Astrocyte (in vitro differentiated cells and primary cell): ENCODE results near the gene ATXN10. TPM values are rescaled to one million over a fixed set of nuclear protein-coding genes. Genes with fewer than 3 reads are reported as not detected.

Source experiments
- DNase-seq: peaks from one replicate; pipeline ENCODE4 v3.0.0-alpha.2; 2010; ENCODE audit warnings: low read depth
- FAIRE-seq: peaks from 2 replicates; lab custom pipeline; 2011; peaks lifted over from hg19 to GRCh38; lab: Jason Lieb, UNC
- H2AFZ ChIP-seq: 2 replicates; pipeline ENCODE4 v1.6.0; 2012; ENCODE audit warnings: low read depth, low read length, inconsistent platforms
- H3K27ac ChIP-seq: 2 replicates; pipeline ENCODE4 v1.5.1; 2011; ENCODE audit warnings: low read depth, low read length, inconsistent platforms
- H3K27me3 ChIP-seq: 2 replicates; pipeline ENCODE4 v1.6.0; 2011; ENCODE audit warnings: low read length, inconsistent platforms; ENCODE audit not compliant: insufficient read depth
- H3K36me3 ChIP-seq: 2 replicates; pipeline ENCODE4 v1.5.1; 2011; ENCODE audit warnings: low read length, inconsistent platforms; ENCODE audit not compliant: insufficient read depth
- H3K4me1 ChIP-seq: 2 replicates; pipeline ENCODE4 v1.5.1; 2011; ENCODE audit warnings: low read length, inconsistent platforms; ENCODE audit not compliant: insufficient read depth
- H3K4me2 ChIP-seq: 2 replicates; pipeline ENCODE4 v1.6.0; 2012; ENCODE audit warnings: low read length, inconsistent platforms
- H3K4me3 ChIP-seq: 2 replicates; pipeline ENCODE4 v1.5.1; 2011; ENCODE audit warnings: low read depth, mild to moderate bottlenecking, low read length, inconsistent platforms; ENCODE audit not compliant: insufficient read depth
- H3K79me2 ChIP-seq: 2 replicates; pipeline ENCODE4 v1.6.0; 2012; ENCODE audit warnings: mild to moderate bottlenecking, low read length, inconsistent platforms; ENCODE audit not compliant: insufficient read depth
- H3K9ac ChIP-seq: 2 replicates; pipeline ENCODE4 v1.6.0; 2012; ENCODE audit warnings: mild to moderate bottlenecking, low read length, inconsistent platforms
- H3K9me3 ChIP-seq: 2 replicates; pipeline ENCODE4 v1.5.1; 2012; ENCODE audit warnings: low read depth, mild to moderate bottlenecking, low read length, inconsistent platforms; ENCODE audit not compliant: insufficient read depth
- H4K20me1 ChIP-seq: 2 replicates; pipeline ENCODE4 v1.6.0; 2012; ENCODE audit warnings: low read length, inconsistent platforms; ENCODE audit not compliant: insufficient read depth
- H3K27ac Mint-ChIP-seq: one replicate; pipeline ENCODE4 v1.8.0; 2021; ENCODE audit warnings: mild to moderate bottlenecking, mixed read lengths; ENCODE audit not compliant: unreplicated experiment
- H3K27me3 Mint-ChIP-seq: one replicate; pipeline ENCODE4 v1.8.0; 2021; ENCODE audit warnings: low read depth, mixed read lengths; ENCODE audit not compliant: unreplicated experiment
- H3K36me3 Mint-ChIP-seq: one replicate; pipeline ENCODE4 v1.8.0; 2021; ENCODE audit warnings: low read depth, mixed read lengths; ENCODE audit not compliant: unreplicated experiment
- H3K4me1 Mint-ChIP-seq: one replicate; pipeline ENCODE4 v1.8.0; 2021; ENCODE audit warnings: low read depth, mixed read lengths; ENCODE audit not compliant: unreplicated experiment
- H3K4me3 Mint-ChIP-seq: one replicate; pipeline ENCODE4 v1.8.0; 2021; ENCODE audit warnings: mild to moderate bottlenecking, moderate library complexity, mixed read lengths; ENCODE audit not compliant: unreplicated experiment
- H3K9me3 Mint-ChIP-seq: one replicate; pipeline ENCODE4 v1.8.0; 2021; ENCODE audit warnings: mild to moderate bottlenecking, mixed read lengths; ENCODE audit not compliant: unreplicated experiment
- EZH2 ChIP-seq: IDR thresholded peaks from 2 replicates; pipeline ENCODE4 v1.6.1; 2012; ENCODE audit warnings: mild to moderate bottlenecking, low read length, inconsistent platforms; ENCODE audit not compliant: insufficient read depth
- total RNA-seq: library from RNA; stranded (reverse); gene quantifications from 2 replicates; pipeline ENCODE4 v1.2.1, GENCODE V29; 2021
- TF ChIP-seq, protein P1 (sequence below): IDR thresholded peaks from 2 replicates; pipeline ENCODE4 v1.5.1; 2011; ENCODE audit warnings: low read depth, mild to moderate bottlenecking, inconsistent platforms, low read length, moderate library complexity; ENCODE audit not compliant: insufficient read depth

The ATXN10 gene
- total RNA-seq, 1 donor from 2014 or later, result 195 TPM

DNA sequence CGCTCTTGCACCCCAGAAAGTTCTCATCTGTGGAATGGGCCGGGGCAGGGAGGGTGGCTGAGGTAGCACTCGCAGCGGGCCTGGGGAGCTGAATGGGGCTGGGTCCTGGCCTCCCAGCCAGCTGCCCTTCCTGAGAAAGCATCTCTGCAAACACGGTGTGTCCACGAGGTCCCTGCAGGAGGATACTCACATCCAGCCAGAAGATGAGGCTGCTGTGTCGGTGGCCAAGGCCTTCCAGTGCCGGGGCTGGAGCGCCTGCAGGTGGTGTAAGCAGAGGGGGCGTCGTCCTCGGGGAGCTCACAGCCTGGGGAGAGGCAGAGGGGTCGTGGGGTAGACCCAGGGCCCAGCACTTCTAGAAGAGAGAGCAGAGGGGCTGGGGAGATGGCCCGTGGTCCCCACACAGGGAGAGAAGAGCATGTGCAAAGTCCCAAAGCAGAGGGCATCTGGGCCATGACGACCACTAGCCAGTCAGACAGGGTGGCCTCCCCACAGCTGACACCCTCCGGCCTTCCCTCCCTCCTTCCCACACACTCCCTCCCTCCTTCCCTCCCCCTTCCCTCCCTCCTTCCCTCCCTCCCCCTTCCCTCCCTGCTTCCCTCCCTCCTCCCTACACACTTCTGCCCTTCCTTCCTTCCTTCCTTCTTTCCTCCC is 207.4 kb downstream of the ATXN10 start:
- Histone ChIP-seq H4K20me1 (peaks cover 3% of the 10 kb centered on the region), H3K4me2 (no peak overlapping the region), H3K36me3 (no peaks in the 10 kb centered on the region), H3K9ac (no peak overlapping the region), H2AFZ (no peak overlapping the region), H3K9me3 (no peaks in the 10 kb centered on the region), H3K27me3 (peaks cover 45% of the 10 kb centered on the region), H3K4me3 (no peak overlapping the region), H3K4me1 (peaks cover 8% of the 10 kb centered on the region), H3K79me2 (no peaks in the 10 kb centered on the region), H3K27ac (no peak overlapping the region)
- Mint-ChIP-seq H3K4me1 (no peaks in the 10 kb centered on the region), H3K4me3 (no peak overlapping the region), H3K9me3 (no peaks in the 10 kb centered on the region), H3K36me3 (no peaks in the 10 kb centered on the region), H3K27ac (no peak overlapping the region), H3K27me3 (peaks cover 58% of the 10 kb centered on the region)
- no peak for FAIRE-seq
- TF ChIP-seq, protein P1, sequence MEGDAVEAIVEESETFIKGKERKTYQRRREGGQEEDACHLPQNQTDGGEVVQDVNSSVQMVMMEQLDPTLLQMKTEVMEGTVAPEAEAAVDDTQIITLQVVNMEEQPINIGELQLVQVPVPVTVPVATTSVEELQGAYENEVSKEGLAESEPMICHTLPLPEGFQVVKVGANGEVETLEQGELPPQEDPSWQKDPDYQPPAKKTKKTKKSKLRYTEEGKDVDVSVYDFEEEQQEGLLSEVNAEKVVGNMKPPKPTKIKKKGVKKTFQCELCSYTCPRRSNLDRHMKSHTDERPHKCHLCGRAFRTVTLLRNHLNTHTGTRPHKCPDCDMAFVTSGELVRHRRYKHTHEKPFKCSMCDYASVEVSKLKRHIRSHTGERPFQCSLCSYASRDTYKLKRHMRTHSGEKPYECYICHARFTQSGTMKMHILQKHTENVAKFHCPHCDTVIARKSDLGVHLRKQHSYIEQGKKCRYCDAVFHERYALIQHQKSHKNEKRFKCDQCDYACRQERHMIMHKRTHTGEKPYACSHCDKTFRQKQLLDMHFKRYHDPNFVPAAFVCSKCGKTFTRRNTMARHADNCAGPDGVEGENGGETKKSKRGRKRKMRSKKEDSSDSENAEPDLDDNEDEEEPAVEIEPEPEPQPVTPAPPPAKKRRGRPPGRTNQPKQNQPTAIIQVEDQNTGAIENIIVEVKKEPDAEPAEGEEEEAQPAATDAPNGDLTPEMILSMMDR, result no peak
- TF ChIP-seq EZH2, result no peak
- no peak for DNase-seq

DNA sequence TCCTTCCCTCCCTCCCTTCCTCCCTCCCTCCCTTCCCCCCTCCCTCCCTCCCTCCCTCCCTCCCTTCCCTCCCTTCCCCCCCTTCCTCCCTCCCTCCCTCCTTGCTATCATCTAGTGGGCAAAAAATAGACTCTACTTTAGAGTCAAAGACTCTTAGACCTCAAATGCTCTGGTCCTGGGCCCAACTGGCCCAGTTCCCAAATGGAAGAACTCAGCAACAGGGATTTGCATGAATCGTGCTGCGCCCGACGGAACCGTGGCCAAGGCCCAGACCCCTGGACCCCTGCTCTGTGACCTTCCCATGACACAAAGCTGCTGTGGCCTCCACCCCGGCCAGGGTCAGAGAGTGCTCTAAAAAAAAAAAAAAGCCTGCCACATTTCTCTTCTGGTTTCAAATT is 207.9 kb downstream of the ATXN10 start:
- Mint-ChIP-seq H3K27me3 (peaks cover 55% of the 10 kb centered on the region), H3K4me3 (no peak overlapping the region), H3K9me3 (no peaks in the 10 kb centered on the region), H3K27ac (no peak overlapping the region), H3K4me1 (no peaks in the 10 kb centered on the region), H3K36me3 (no peaks in the 10 kb centered on the region)
- Histone ChIP-seq H3K79me2 (no peaks in the 10 kb centered on the region), H3K9me3 (no peaks in the 10 kb centered on the region), H3K9ac (no peak overlapping the region), H3K27me3 (peaks cover 45% of the 10 kb centered on the region), H3K27ac (no peak overlapping the region), H3K36me3 (no peaks in the 10 kb centered on the region), H4K20me1 (peaks cover 3% of the 10 kb centered on the region), H3K4me2 (no peak overlapping the region), H3K4me1 (peaks cover 8% of the 10 kb centered on the region), H2AFZ (no peak overlapping the region), H3K4me3 (no peak overlapping the region)
- FAIRE-seq (no peak), DNase-seq (no peak)
- no peak for TF ChIP-seq EZH2
- TF ChIP-seq, protein P1, result no peak

DNA sequence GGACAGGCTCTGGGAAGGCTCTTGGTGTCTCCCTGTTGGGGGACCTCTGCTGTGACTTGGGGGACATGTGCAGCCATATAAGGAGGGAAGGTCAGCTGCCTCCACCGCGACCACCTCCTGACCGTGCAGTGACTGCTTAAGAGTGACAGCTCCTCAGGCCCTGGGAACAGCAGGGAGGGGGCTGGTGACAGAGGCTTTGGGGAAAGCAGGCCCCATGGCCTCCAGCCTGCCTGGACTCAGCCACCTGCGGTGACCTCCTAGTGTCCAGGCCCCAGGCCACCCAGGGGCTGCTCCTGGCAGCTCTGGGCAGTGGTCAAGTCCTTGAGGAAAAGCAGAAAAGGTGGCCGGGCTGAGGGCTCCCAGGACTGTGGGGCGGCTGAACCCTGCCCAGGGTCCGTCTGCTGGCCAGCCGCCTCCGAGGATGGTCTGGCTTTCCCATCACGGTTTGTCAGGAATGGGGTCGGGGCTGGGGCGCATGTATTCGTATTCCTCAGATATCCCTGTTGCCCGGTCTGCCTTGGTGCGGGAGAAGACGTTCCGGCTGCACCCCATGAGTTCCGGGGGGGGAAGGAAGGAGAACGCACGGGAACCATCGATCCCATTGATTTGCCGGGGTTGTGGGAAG is 208.6 kb downstream of the ATXN10 start:
- Mint-ChIP-seq H3K4me1 (no peaks in the 10 kb centered on the region), H3K9me3 (no peaks in the 10 kb centered on the region), H3K27me3 (peaks cover 51% of the 10 kb centered on the region), H3K27ac (no peak overlapping the region), H3K4me3 (no peak overlapping the region), H3K36me3 (no peaks in the 10 kb centered on the region)
- Histone ChIP-seq H3K9me3 (no peaks in the 10 kb centered on the region), H3K27ac (no peak overlapping the region), H3K79me2 (no peaks in the 10 kb centered on the region), H2AFZ (no peak overlapping the region), H4K20me1 (peaks cover 3% of the 10 kb centered on the region), H3K36me3 (no peaks in the 10 kb centered on the region), H3K4me3 (no peak overlapping the region), H3K27me3 (peaks cover 45% of the 10 kb centered on the region), H3K4me2 (peak overlapping the region; percentile 63), H3K4me1 (peaks cover 8% of the 10 kb centered on the region), H3K9ac (no peak overlapping the region)
- DNase-seq (no peak), FAIRE-seq (no peak)
- no peak for TF ChIP-seq EZH2
- TF ChIP-seq, protein P1, result no peak
